ENCODE results near the gene UBE2D3. TPM values are rescaled to one million over a fixed set of nuclear protein-coding genes. Genes with fewer than 3 reads are reported as not detected.

Gene UBE2D3
- total RNA-seq, 1 donor from 2014 or later, result 289 TPM

DNA sequence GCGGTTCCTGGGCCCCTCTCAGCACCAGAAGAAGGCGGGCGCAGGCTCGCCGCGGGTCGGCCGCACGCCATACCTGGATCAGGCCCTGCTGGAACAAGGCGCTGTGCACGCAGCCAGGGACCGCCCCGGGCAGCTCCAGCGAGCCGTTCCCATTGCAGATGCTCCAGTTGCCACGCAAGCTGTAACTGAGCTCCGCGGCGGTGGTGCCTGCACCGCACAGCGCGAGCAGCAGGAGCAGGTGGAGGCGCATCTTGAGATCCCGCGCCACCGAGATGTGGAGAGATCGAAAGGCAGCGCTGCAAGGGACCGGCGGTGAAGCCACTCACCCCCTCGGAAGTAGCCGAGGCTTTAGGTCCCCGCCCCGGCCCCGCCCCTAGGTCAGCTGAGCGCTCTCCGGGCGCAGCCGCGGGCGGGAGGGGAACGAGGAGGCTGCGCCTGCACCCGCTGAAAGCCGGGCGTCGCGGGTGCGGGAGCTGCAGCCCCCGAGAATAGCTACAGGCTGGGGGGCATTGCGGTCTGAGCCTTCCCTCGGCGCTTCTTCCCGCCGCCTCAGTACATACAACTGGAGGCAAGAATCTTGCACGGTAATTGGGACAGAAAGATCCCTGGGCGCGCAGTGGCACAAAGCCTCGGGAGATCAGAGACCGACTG is 66.6 kb downstream of the UBE2D3 start, which contains the start of gene MANBA:
TSS of gene MANBA (minus strand) at position 324 of the 651 bp plus-strand sequence. CDS start at position 250, 74 bp downstream.
- TF ChIP-seq, protein P1, sequence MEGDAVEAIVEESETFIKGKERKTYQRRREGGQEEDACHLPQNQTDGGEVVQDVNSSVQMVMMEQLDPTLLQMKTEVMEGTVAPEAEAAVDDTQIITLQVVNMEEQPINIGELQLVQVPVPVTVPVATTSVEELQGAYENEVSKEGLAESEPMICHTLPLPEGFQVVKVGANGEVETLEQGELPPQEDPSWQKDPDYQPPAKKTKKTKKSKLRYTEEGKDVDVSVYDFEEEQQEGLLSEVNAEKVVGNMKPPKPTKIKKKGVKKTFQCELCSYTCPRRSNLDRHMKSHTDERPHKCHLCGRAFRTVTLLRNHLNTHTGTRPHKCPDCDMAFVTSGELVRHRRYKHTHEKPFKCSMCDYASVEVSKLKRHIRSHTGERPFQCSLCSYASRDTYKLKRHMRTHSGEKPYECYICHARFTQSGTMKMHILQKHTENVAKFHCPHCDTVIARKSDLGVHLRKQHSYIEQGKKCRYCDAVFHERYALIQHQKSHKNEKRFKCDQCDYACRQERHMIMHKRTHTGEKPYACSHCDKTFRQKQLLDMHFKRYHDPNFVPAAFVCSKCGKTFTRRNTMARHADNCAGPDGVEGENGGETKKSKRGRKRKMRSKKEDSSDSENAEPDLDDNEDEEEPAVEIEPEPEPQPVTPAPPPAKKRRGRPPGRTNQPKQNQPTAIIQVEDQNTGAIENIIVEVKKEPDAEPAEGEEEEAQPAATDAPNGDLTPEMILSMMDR (IDR thresholded peaks at IDR 0.05), result no peak
- Histone ChIP-seq H3K27me3 (ENCODE audit: low read depth) (no peaks in the 10 kb centered on the region), H3K9me3 (no peaks in the 10 kb centered on the region), H3K4me3 (peak within 1 kb of the TSS; percentile 98), H3K36me3 (no peaks in the 10 kb centered on the region), H3K27ac (peak within 1 kb of the TSS; percentile 95), H3K4me1 (peaks cover 31% of the 10 kb centered on the region)
- intact Hi-C loops (cut with DNase I), result no loop called here
- DNase-seq, result peak; percentile 94
- ATAC-seq, result peak; percentile 98 to 99

DNA sequence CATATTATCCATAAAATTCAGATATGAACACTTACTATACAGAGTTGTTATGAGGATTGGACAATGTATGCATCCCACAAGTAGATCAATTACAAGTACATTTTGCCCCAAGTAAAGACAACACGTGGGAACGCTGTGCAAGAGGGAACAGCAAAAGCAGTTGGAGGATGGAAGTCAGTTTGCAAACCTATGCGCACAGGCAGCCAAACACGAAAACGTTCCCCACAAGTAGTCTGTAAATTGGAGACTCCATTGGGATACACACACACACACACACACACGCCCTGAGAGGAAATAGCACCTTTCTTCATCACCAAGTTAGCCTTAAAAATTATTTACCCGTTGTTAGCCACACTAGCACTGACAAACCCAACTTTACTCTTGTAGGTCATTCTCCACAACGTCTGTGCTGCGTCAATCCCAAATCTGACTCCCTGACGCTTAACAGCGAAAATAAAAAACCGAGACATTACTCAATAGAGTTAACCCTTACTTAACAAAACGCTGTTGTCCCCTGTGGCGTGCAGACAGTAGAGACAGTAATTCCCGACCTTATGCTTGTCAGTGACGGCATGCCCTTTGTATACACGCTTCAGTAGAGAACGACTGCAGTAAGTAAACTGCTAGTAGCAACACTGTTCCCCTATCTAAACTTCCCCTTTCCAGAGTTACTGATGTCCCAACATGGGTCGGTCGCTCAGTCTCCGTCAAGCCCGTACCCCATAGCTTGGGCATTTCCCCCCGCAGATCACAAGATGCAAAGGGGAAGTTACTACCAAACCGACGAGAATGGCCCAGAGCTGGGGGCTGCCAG is 67.3 kb downstream of the UBE2D3 start:
- H3K9me3 ChIP-seq, result no peaks in the 10 kb centered on the region
- peaks cover 31% of the 10 kb centered on the region for H3K4me1 ChIP-seq
- H3K36me3 ChIP-seq, result no peaks in the 10 kb centered on the region
- no peaks in the 10 kb centered on the region for H3K27me3 ChIP-seq (ENCODE audit: low read depth)
- TF ChIP-seq, protein P1 (IDR thresholded peaks at IDR 0.05), result no peak
- DNase-seq (no peak), ATAC-seq (peak; percentile 76 to 89)
- peak overlapping the region; percentile 98 for H3K4me3 ChIP-seq
- peak overlapping the region; percentile 95 for H3K27ac ChIP-seq
- intact Hi-C loops (cut with DNase I), result no loop called here

DNA sequence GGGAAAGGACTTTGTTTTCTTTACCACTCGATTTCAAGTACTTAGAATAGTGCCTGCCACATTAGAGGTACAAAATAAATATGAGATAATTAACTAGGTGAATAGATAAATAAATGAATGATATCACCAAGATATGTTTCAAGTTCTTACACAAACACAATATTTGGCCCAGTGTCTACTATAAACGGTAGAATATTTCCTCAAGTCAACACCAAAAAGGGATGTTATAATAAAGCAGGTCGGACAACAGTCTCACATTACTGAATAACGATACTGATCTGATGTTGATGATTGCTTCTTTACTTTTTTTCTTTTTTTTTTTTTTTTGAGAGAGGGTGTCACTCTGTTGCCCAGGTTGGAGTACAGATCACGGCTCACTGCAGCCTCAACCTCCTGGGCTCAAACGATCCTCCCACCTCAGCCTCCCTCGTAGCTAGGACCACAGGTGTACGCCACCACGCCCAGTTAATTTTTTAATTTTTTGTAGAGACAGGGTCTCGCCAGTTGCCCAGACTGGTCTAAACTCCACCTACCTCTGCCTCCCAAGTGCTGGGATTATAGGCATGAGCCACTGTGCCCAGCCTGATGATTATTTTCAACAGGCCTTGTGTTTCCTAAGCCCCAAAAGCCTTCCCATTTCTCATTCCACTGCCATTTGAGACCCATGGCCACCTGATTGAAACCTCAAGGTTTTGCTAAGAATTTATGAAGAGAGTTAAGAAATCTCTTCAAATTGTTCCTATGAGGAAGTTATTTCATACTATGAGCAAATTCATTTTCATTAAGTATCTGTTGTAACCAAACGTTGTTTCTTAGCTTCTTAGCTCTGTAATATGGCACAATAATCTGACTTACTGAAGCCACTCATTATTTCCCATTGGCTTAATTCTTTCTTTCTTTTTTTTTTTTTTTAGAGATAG is 68.8 kb downstream of the UBE2D3 start:
- intact Hi-C loops (cut with DNase I), result no loop called here
- TF ChIP-seq, protein P1 (IDR thresholded peaks at IDR 0.05), result no peak
- Histone ChIP-seq H3K27ac (no peak overlapping the region), H3K4me1 (peaks cover 31% of the 10 kb centered on the region), H3K4me3 (no peak overlapping the region), H3K36me3 (no peaks in the 10 kb centered on the region), H3K9me3 (no peaks in the 10 kb centered on the region), H3K27me3 (ENCODE audit: low read depth) (no peaks in the 10 kb centered on the region)
- no peak for DNase-seq
- ATAC-seq, result no peak

DNA sequence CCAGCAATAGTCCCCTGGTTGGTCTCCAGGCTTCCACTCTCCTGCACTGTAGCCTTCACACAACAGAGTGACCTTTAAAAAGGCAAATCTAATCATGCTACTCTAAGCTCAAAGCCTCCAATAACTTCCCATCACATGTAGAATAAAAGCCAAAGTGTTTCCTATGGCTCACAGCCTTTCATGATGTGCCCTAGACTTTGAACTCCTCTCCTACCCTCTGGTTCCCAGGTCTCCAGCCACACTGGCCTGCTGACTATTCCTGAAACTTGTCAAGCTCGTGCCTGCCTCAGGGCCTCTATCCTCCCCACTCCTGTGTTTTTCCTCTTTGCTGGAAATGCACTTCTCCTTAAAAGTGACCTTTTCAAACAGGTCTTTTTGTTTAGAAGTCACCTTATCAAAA is 69.7 kb downstream of the UBE2D3 start:
- H3K27ac ChIP-seq, result no peak overlapping the region
- intact Hi-C loops (cut with DNase I), result no loop called here
- no peaks in the 10 kb centered on the region for H3K27me3 ChIP-seq (ENCODE audit: low read depth)
- TF ChIP-seq, protein P1 (IDR thresholded peaks at IDR 0.05), result no peak
- peaks cover 31% of the 10 kb centered on the region for H3K4me1 ChIP-seq
- no peak for ATAC-seq
- H3K4me3 ChIP-seq, result no peak overlapping the region
- DNase-seq, result no peak
- H3K36me3 ChIP-seq, result no peaks in the 10 kb centered on the region
- H3K9me3 ChIP-seq, result no peaks in the 10 kb centered on the region

- intact Hi-C loops (cut with DNase I), result no loop called here
Observed at GRCh38 chr4:102754044-102754443, 73.3 kb downstream of the UBE2D3 start.

More at GRCh38 chr4:102754044-102754443, 73.3 kb downstream of the UBE2D3 start:
- Histone ChIP-seq H3K36me3 (no peaks in the 10 kb centered on the region), H3K4me3 (no peak overlapping the region), H3K27me3 (ENCODE audit: low read depth) (no peaks in the 10 kb centered on the region), H3K9me3 (no peaks in the 10 kb centered on the region), H3K27ac (no peak overlapping the region), H3K4me1 (peaks cover 27% of the 10 kb centered on the region)
- TF ChIP-seq, protein P1 (IDR thresholded peaks at IDR 0.05), result no peak
- DNase-seq (no peak), ATAC-seq (no peak)
